Measurements from ENCODE around the gene SLC6A3.
"Not testable (repeated sequence)": the region's sequence is repeated elsewhere in the genome, so short reads cannot be mapped to it uniquely, and the experiment has no call there.

SLC6A3 gene

DNA sequence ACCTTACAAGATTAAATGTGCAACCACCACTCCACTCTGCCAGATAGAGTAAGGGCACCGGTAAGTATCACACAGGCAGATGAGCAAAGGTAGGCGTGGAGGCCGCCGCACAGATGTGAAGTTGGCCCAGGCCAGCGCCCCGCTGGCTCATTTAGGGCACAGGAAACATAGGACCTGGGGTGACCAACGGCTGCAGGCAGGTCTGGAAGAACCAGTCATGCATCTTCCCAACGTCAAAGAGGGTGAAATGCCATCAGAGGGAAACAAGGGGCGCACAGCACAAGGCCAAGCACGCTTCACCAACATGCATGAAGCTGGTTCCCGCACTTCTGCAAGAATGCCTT is 31.7 kb upstream of the SLC6A3 start:
- no peak for DNase-seq

- DNase-seq, result no peak
Measured at GRCh38 chr5:1476181-1476966, 31.1 kb upstream of the SLC6A3 start.

DNA sequence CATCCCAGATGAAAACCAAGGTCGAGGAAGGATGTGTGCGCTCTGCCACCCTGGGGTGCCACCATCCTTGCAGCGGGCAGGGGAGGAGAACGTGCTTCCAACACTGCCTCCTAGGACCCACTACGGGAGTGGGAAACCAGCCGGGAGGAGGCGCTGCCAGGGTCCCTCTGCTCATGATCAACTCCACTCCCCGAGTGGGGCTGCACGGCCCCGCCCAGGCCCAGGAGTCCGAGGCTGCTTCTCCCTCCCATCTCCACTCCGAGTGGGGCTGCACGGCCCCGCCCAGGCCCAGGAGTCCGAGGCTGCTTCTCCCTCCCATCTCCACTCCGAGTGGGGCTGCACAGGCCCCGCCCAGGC is 30.3 kb upstream of the SLC6A3 start:
- not testable (repeated sequence) for DNase-seq

DNA sequence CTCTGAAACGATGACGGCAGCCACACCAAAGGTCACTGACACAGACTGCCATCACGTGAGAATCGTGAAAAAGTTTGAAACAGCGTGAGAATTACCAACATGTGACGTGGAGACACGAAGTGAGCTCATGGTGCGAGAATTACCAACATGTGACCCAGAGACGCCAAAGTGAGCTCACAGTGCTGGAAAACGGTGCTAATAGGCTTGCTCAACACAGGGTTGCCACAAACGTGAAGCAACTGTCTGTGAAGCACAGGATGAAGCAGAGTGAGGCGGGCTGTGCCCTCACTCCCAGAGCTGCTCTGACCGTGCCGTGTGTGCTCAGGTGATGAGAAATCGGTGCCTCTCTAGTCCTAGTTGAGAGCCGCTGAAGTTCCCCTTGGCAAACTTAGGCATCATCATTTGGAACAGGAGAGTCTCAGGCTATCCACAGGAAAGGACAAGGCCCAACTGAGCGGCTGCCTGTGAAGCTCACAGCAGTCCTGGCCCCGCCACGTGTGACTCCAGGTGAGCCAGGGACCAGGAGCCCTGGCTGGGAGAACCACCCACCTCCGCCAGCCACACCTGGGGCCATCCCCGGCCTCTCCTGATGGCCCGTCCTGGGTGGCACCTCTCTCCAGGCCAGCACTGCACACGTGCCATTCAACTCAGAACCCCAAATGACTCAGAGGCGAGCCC is 29.8 kb upstream of the SLC6A3 start:
- no peak for DNase-seq

- DNase-seq, result no peak
Measured at GRCh38 chr5:1474183-1474839, 29.1 kb upstream of the SLC6A3 start.

DNA sequence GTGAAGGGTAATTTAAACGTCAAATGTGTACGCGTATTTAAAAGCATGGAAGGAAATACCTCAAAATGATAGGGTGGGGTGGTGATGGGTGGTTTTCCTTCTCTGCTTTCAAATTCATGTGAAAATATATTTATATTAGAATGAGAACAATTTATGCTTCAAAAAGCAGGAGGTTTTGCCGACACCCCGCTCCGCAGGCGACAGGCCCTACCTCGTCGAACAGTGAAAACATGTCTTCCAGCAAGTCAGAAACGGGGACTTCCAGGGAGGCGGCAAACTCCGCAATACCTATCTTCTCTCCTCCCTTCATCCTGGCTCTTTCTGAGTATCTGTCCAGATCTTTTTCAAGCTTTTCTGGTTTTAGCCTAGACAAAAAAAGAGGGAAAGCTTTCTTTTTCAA is 28.5 kb upstream of the SLC6A3 start:
- no peak for DNase-seq

- no peak for DNase-seq
Measured at GRCh38 chr5:1472964-1473628, 27.9 kb upstream of the SLC6A3 start.

- no peak for DNase-seq
Measured at GRCh38 chr5:1471997-1472963, 27.0 kb upstream of the SLC6A3 start.

GRCh38 chr5:1471240-1471853 is 26.1 kb upstream of the SLC6A3 start:
- DNase-seq, result no peak

- DNase-seq, result no peak
Measured at GRCh38 chr5:1470762-1471211, 25.5 kb upstream of the SLC6A3 start.

DNA sequence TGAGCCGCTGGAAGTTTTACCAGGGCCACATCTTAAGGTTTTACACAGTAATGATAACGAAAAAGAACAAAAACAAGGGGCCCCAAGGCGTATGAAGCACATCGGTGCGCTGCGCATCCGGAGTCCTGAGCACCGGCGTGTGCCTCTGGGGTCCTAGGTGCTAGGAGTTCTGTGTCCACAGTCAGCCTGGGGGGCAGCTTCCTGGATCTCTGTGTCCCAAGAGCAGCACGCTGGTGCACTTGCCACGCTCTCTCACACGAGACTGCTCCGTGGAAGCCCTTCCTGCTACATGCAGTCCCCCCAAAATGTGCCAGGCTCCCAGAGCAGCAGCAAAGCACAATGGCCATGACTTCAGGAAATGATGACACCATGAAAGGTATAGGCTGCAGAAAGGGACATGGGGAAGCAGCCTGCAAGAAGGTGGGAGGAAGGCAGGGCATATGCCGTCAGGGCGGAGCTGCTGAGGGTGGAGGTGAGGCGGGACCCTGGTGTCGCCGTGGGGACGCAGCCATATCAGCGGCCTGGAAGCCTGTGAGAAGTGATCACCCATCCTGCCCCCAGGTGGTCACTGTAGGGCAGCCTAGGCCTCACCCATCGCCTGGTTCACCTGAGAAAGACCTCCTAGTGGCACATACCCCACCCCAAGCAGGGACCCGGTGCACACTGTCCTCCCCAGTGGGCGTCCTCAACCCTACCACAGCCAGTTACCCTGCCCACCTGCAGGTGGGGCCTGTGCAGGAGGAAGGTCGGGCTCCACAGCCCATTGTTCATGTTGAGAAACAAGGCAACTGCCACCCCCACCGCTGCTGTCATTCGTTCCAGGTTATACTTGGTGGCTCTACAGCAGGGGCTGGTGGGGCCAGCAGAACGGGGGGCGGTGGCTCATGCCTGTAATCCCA is 23.6 kb upstream of the SLC6A3 start:
- no peak for DNase-seq

DNA sequence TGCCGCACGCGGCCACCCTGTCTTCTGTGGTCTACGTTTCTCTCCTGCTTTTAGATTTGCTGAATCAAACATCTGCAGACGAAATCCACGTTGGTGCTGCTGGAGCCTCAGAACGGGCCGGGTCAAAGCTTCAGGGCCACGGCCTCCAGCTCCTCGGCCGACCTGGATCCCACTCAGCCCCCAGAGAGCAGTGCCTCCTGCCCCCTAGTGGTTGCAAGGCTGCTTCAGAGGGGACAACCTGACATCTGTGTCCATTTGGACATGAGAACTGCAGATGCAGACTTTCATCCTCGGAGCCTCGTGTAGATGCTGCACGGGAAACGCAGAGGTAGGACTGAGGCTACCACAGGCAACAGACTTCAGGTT is 23.0 kb upstream of the SLC6A3 start:
- DNase-seq, result peak; percentile 54

DNA sequence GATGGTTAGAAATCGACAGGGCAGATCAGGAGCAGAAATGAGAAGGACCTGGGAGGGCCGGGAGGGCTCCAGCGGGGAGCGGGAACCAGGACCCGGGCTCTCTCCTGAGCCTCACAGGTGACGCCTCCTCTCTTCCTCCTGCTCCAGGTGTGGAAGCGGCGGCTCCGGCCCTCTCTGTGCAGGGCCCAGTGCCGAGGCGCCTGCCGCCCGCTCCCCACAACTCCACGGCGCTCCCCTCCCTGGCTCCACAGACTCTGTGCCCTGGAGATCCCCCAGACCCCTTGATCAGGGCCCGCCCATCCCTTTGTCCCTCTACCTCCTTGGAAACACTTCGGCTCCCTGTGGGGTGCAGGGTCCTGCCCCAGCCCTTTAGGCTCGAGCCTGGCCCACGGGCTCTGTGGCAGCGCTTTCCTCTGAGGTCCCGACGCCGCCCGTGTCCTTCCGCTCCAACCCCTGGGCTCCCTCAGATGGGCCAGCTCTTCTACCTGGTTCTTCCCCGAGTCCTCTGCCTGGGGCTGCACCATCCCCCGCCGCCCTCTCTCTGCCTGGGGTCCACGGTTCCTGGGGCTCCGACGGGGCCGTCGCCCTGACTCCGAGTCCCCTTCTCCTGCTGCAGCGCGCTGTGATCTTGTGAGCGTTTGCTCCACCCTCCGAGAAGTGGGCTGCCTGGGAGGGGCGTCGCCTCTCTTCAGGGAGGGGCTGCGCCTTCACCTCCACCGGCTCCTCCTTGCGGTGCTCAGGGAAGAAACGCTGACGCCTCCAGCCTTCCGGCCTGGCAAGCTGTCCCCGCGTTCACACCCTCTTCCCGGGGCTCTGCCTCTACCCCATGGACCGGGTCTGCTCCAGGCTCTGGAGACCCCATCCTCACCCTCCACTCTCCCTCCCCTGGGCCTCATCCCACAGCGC is 22.4 kb upstream of the SLC6A3 start:
- DNase-seq, result no peak

DNA sequence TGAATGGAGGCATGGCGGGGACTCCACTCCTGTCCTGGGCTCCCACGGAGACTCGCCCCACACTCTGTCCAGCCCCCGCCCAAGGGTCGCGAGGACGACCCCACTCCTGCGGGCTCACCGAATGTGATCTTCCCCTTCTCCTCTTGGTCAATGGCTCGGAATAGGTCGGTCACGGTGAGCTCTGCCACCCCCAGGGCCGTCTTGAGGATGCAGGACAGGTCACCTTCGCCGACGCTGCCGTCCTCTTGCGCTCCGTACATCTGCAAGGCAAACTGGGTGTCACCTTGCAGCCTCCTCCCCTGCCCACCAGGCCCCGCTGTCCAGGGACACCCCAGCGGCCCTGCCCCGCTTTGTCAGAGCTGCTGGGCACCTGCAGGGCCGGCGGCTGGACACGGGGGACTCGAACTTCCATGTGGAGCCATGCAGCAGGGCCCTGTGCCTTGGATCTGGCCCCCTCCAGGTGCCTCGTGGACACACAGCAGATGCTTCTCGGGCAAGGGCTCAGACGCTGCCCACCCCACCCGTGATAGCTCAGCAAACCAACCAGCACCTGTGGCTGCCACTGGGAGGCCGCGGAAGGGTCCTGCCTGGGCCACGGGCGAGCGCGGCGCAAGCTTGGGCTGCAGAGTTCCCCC is 21.5 kb upstream of the SLC6A3 start:
- DNase-seq, result no peak

- DNase-seq, result no peak
Measured at GRCh38 chr5:1465966-1466471, 20.8 kb upstream of the SLC6A3 start.

GRCh38 chr5:1465117-1465516 is 19.9 kb upstream of the SLC6A3 start:
- DNase-seq, result no peak

- DNase-seq, result no peak
Measured at GRCh38 chr5:1464511-1464910, 19.3 kb upstream of the SLC6A3 start.

GRCh38 chr5:1464096-1464446 is 18.8 kb upstream of the SLC6A3 start:
- DNase-seq, result no peak
